Mesenchymal stem cell (in vitro differentiated cells and primary cell): ENCODE measurements around the gene PLA2G4B.

Source experiments
- DNase-seq: peaks from one replicate; pipeline ENCODE4 v3.0.0-alpha.2; 2013
- H2AFZ ChIP-seq: one replicate; pipeline ENCODE4 v1.6.1; 2013; ENCODE audit warnings: low read depth, mild to moderate bottlenecking, control low read depth, inconsistent platforms, low read length, moderate library complexity
- H2AK5ac ChIP-seq: 2 replicates; pipeline ENCODE4 v1.6.1; 2013; ENCODE audit warnings: low read length, moderate library complexity, mild to moderate bottlenecking, inconsistent platforms; ENCODE audit not compliant: severe bottlenecking
- H2BK120ac ChIP-seq: one replicate; pipeline ENCODE4 v1.6.1; 2013; ENCODE audit warnings: low read depth, mild to moderate bottlenecking, inconsistent platforms, low read length, moderate library complexity
- H2BK12ac ChIP-seq, 2 experiments: one replicate each; pipeline ENCODE4 v1.6.1; 2013; ENCODE audit warnings: inconsistent platforms in 2 of 2, low read length in 2 of 2, mild to moderate bottlenecking in 2 of 2, moderate library complexity in 2 of 2, control low read depth in 1 of 2
- H2BK15ac ChIP-seq: one replicate; pipeline ENCODE4 v1.6.1; 2013; ENCODE audit warnings: mild to moderate bottlenecking, low read depth, inconsistent platforms; ENCODE audit not compliant: poor library complexity, severe bottlenecking
- H2BK5ac ChIP-seq: 2 replicates; pipeline ENCODE4 v1.6.1; 2013; ENCODE audit warnings: low read depth, mild to moderate bottlenecking, low read length, control low read depth, inconsistent platforms; ENCODE audit not compliant: poor library complexity, severe bottlenecking
- H3K14ac ChIP-seq, 2 experiments: one replicate each; pipeline ENCODE4 v1.6.1; 2013; ENCODE audit warnings: inconsistent platforms in 2 of 2, low read length in 2 of 2, control low read depth in 1 of 2, mild to moderate bottlenecking in 1 of 2, moderate library complexity in 1 of 2
- H3K18ac ChIP-seq, 2 experiments: one replicate each; pipeline ENCODE4 v1.6.1; 2013; ENCODE audit warnings: inconsistent platforms in 2 of 2, low read length in 2 of 2, control low read depth in 1 of 2, low read depth in 1 of 2, mild to moderate bottlenecking in 1 of 2
- H3K23ac ChIP-seq, 2 experiments: one replicate each; pipeline ENCODE4 v1.6.1; 2013; ENCODE audit warnings: inconsistent platforms in 2 of 2, low read length in 2 of 2, mild to moderate bottlenecking in 2 of 2, moderate library complexity in 2 of 2, control low read depth in 1 of 2
- H3K27ac ChIP-seq: 2 replicates; pipeline ENCODE4 v1.5.1; 2013; ENCODE audit warnings: mild to moderate bottlenecking, moderate library complexity, low read length, control low read depth, inconsistent platforms; ENCODE audit not compliant: poor library complexity, severe bottlenecking
- H3K27me3 ChIP-seq, 2 experiments: 2 replicates each; pipeline versions ENCODE4 v1.6.1 to v1.7.0; 2013; ENCODE audit warnings: low read length in 2 of 2, mild to moderate bottlenecking in 2 of 2, moderate library complexity in 2 of 2, control low read depth in 1 of 2, inconsistent platforms in 1 of 2; ENCODE audit not compliant: control insufficient read depth in 1 of 2, insufficient read depth in 1 of 2
- H3K36me3 ChIP-seq, 2 experiments: 2 replicates each; pipeline versions ENCODE4 v1.6.1 to v1.7.0; 2013; ENCODE audit warnings: low read length in 2 of 2, control low read depth in 1 of 2, inconsistent platforms in 1 of 2, low read depth in 1 of 2, mild to moderate bottlenecking in 1 of 2; ENCODE audit not compliant: insufficient read depth in 2 of 2, control insufficient read depth in 1 of 2
- H3K4ac ChIP-seq, 2 experiments: one replicate each; pipeline ENCODE4 v1.6.1; 2013; ENCODE audit warnings: inconsistent platforms in 2 of 2, low read length in 2 of 2, mild to moderate bottlenecking in 2 of 2, moderate library complexity in 2 of 2, control low read depth in 1 of 2, low read depth in 1 of 2
- H3K4me1 ChIP-seq: 2 replicates; pipeline ENCODE4 v1.6.1; 2013; ENCODE audit warnings: low read depth, low read length, control low read depth; ENCODE audit not compliant: control insufficient read depth, insufficient read depth
- H3K4me2 ChIP-seq: 2 replicates; pipeline ENCODE4 v1.6.1; 2013; ENCODE audit warnings: low read length, mild to moderate bottlenecking, inconsistent platforms; ENCODE audit not compliant: poor library complexity, severe bottlenecking
- H3K4me3 ChIP-seq, 2 experiments: 2 replicates each; pipeline versions ENCODE4 v1.5.1 to v1.7.0; 2013; ENCODE audit warnings: low read length in 2 of 2, mild to moderate bottlenecking in 2 of 2, control low read depth in 1 of 2, low read depth in 1 of 2; ENCODE audit not compliant: insufficient read depth in 1 of 2
- H3K79me1 ChIP-seq: replicated peaks from 2 replicates; pipeline ENCODE4 v1.6.1; 2013; ENCODE audit warnings: mild to moderate bottlenecking, control low read depth, low read length, inconsistent platforms; ENCODE audit not compliant: poor library complexity, severe bottlenecking
- H3K9ac ChIP-seq: 2 replicates; pipeline ENCODE4 v1.7.0; 2013; ENCODE audit warnings: mild to moderate bottlenecking, low read length, moderate library complexity
- H3K9me3 ChIP-seq: 2 replicates; pipeline ENCODE4 v1.7.0; 2013; ENCODE audit warnings: mild to moderate bottlenecking, low read length; ENCODE audit not compliant: control insufficient read depth
- H4K8ac ChIP-seq: one replicate; pipeline ENCODE4 v1.6.1; 2013; ENCODE audit warnings: inconsistent platforms, mild to moderate bottlenecking, low read length, moderate library complexity
- H4K91ac ChIP-seq: one replicate; pipeline ENCODE4 v1.6.1; 2013; ENCODE audit warnings: mild to moderate bottlenecking, low read length, inconsistent platforms
- WGBS: methylation state at CpG from one replicate; pipeline ENCODE4 v1.1.7; 2013; ENCODE audit warnings: mixed read lengths; 5-methylcytosine and 5-hydroxymethylcytosine counted together

The PLA2G4B gene

GRCh38 chr15:41894251-41894790, 55.7 kb downstream of the PLA2G4B start:
- Histone ChIP-seq H4K91ac (peak overlapping the region; percentile 79), H3K9ac (peak overlapping the region; percentile 64), H3K36me3 (peaks cover 15 to 33% of the 10 kb centered on the region in 2 experiments), H3K4me2 (peak overlapping the region; percentile 50), H3K14ac (peak overlapping the region in 1 of 2 experiments; percentile 22), H3K18ac (peak overlapping the region; percentile 73 to 91), H2BK12ac (peak overlapping the region in 1 of 2 experiments; percentile 23), H3K27ac (peak overlapping the region; percentile 91), H2AFZ (peak overlapping the region; percentile 30), H3K27me3 (peaks cover 0 to 25% of the 10 kb centered on the region in 2 experiments), H2BK15ac (peak overlapping the region; percentile 82), H3K4me3 (peak overlapping the region in 1 of 2 experiments; percentile 64), H3K23ac (peak overlapping the region in 1 of 2 experiments; percentile 19), H3K79me1 (peaks cover 5% of the 10 kb centered on the region), H3K9me3 (no peaks in the 10 kb centered on the region), H3K4me1 (peaks cover 47% of the 10 kb centered on the region), H3K4ac (peak overlapping the region in 1 of 2 experiments; percentile 92), H2BK120ac (peak overlapping the region; percentile 56), H4K8ac (peak overlapping the region; percentile 83), H2AK5ac (peak overlapping the region; percentile 40), H2BK5ac (no peak overlapping the region)
- no peak for DNase-seq
- WGBS, result 88% methylated on average over 17 of the region's 17 CpGs

GRCh38 chr15:41894791-41895463, 56.3 kb downstream of the PLA2G4B start:
- peak overlapping the region in 1 of 2 experiments; percentile 19 for H3K23ac ChIP-seq
- peaks cover 6% of the 10 kb centered on the region for H3K79me1 ChIP-seq
- peak overlapping the region in 1 of 2 experiments; percentile 58 for H3K14ac ChIP-seq
- WGBS, result 29% methylated on average over 24 of the region's 24 CpGs
- H3K27me3 ChIP-seq, result peaks cover 0 to 19% of the 10 kb centered on the region in 2 experiments
- H2BK120ac ChIP-seq, result no peak overlapping the region
- H3K9ac ChIP-seq, result peak overlapping the region; percentile 64
- H3K4me1 ChIP-seq, result peaks cover 47% of the 10 kb centered on the region
- peak overlapping the region; percentile 50 for H3K4me2 ChIP-seq
- peak overlapping the region; percentile 81 for H2BK5ac ChIP-seq
- H2AK5ac ChIP-seq, result peak overlapping the region; percentile 55
- H3K9me3 ChIP-seq, result no peaks in the 10 kb centered on the region
- peak overlapping the region; percentile 79 for H4K91ac ChIP-seq
- H2AFZ ChIP-seq, result peak overlapping the region; percentile 30
- H3K4ac ChIP-seq, result peak overlapping the region; percentile 19 to 92
- H2BK15ac ChIP-seq, result no peak overlapping the region
- DNase-seq, result peak; percentile 88
- peak overlapping the region; percentile 21 to 64 for H3K4me3 ChIP-seq
- H4K8ac ChIP-seq, result peak overlapping the region; percentile 83
- peak overlapping the region in 1 of 2 experiments; percentile 45 for H2BK12ac ChIP-seq
- peak overlapping the region; percentile 73 to 91 for H3K18ac ChIP-seq
- H3K27ac ChIP-seq, result peak overlapping the region; percentile 91
- H3K36me3 ChIP-seq, result peaks cover 21 to 38% of the 10 kb centered on the region in 2 experiments

GRCh38 chr15:41895491-41895890, 56.8 kb downstream of the PLA2G4B start:
- Histone ChIP-seq H3K4ac (no peak overlapping the region), H2AFZ (no peak overlapping the region), H3K27me3 (peaks cover 0 to 13% of the 10 kb centered on the region in 2 experiments), H3K14ac (no peak overlapping the region), H3K9me3 (no peaks in the 10 kb centered on the region), H2BK15ac (no peak overlapping the region), H3K4me2 (peak overlapping the region; percentile 50), H3K79me1 (peaks cover 10% of the 10 kb centered on the region), H3K18ac (peak overlapping the region; percentile 35 to 52), H2BK5ac (no peak overlapping the region), H3K23ac (no peak overlapping the region), H3K27ac (peak overlapping the region; percentile 91), H2BK12ac (no peak overlapping the region), H4K8ac (no peak overlapping the region), H4K91ac (peak overlapping the region; percentile 18), H3K4me1 (peaks cover 49% of the 10 kb centered on the region), H3K9ac (no peak overlapping the region), H2AK5ac (peak overlapping the region; percentile 23), H3K36me3 (peaks cover 27 to 44% of the 10 kb centered on the region in 2 experiments), H2BK120ac (no peak overlapping the region), H3K4me3 (no peak overlapping the region)
- DNase-seq, result no peak
- 98% methylated on average over 8 of the region's 11 CpGs for WGBS

GRCh38 chr15:41895957-41896356, 57.3 kb downstream of the PLA2G4B start:
- H2AK5ac ChIP-seq, result no peak overlapping the region
- H3K4me3 ChIP-seq, result no peak overlapping the region
- H4K91ac ChIP-seq, result no peak overlapping the region
- no peak overlapping the region for H3K4me2 ChIP-seq
- H3K18ac ChIP-seq, result no peak overlapping the region
- peaks cover 53% of the 10 kb centered on the region for H3K4me1 ChIP-seq
- H2BK12ac ChIP-seq, result no peak overlapping the region
- WGBS, result 100% methylated on average over 1 of the region's 1 CpG
- H3K27me3 ChIP-seq, result peaks cover 0 to 9% of the 10 kb centered on the region in 2 experiments
- peaks cover 12% of the 10 kb centered on the region for H3K79me1 ChIP-seq
- H2AFZ ChIP-seq, result no peak overlapping the region
- H2BK5ac ChIP-seq, result no peak overlapping the region
- H3K23ac ChIP-seq, result no peak overlapping the region
- peaks cover 31 to 48% of the 10 kb centered on the region in 2 experiments for H3K36me3 ChIP-seq
- no peak overlapping the region for H3K27ac ChIP-seq
- H4K8ac ChIP-seq, result no peak overlapping the region
- no peak overlapping the region for H3K14ac ChIP-seq
- H3K9me3 ChIP-seq, result no peaks in the 10 kb centered on the region
- H3K9ac ChIP-seq, result no peak overlapping the region
- no peak overlapping the region for H2BK120ac ChIP-seq
- H2BK15ac ChIP-seq, result no peak overlapping the region
- DNase-seq, result no peak
- H3K4ac ChIP-seq, result no peak overlapping the region
